HepG2 (cell line): ENCODE data around the gene SEMA4F. TPM values are rescaled to one million over a fixed set of nuclear protein-coding genes. Genes with fewer than 3 reads are reported as not detected.

Experiments used
- CENPX ChIP-seq: sonication (generic); formaldehyde crosslinking; IDR thresholded peaks from 2 replicates; pipeline ENCODE4 v1.9.0; 2021; ENCODE audit warnings: mild to moderate bottlenecking, missing genetic modification reagents, moderate library complexity
- FOXP1 ChIP-seq, 2 experiments: fragments of 450-650 bp in 1 of 2; IDR thresholded peaks; 2 replicates each; pipeline ENCODE4 v1.6.1; 2017 to 2018; ENCODE audit warnings: antibody characterized with exemption in 1 of 2
- GABPB1 ChIP-seq: IDR thresholded peaks from 2 replicates; pipeline ENCODE4 v1.6.1; 2016; ENCODE audit warnings: mild to moderate bottlenecking, missing genetic modification reagents, moderate library complexity, missing compliant biosample characterization
- KDM4B ChIP-seq: sonication (generic); formaldehyde crosslinking; IDR thresholded peaks from 2 replicates; pipeline ENCODE4 v1.4.0; 2020; ENCODE audit warnings: missing genetic modification reagents
- KDM5B ChIP-seq: sonication (generic); formaldehyde crosslinking; IDR thresholded peaks from 2 replicates; pipeline ENCODE4 v1.4.0; 2020; ENCODE audit warnings: missing genetic modification reagents, mild to moderate bottlenecking, borderline replicate concordance
- KLF16 ChIP-seq, 2 experiments: sonication (generic) in 1 of 2; formaldehyde crosslinking in 1 of 2; IDR thresholded peaks; 2 replicates each; pipeline versions ENCODE4 v1.6.1 to v1.8.0; 2016 to 2023; ENCODE audit warnings: missing genetic modification reagents in 2 of 2, missing compliant biosample characterization in 1 of 2
- MAFG ChIP-seq: sonication (generic); formaldehyde crosslinking; IDR thresholded peaks from 2 replicates; pipeline ENCODE4 v1.5.1; 2020; ENCODE audit warnings: mild to moderate bottlenecking, missing genetic modification reagents
- MAX ChIP-seq: IDR thresholded peaks from 2 replicates; pipeline ENCODE4 v1.6.1; 2012; ENCODE audit warnings: inconsistent platforms
- MAZ ChIP-seq, 2 experiments: sonication (generic) in 1 of 2; formaldehyde crosslinking in 1 of 2; IDR thresholded peaks; 2 replicates each; pipeline versions ENCODE4 v1.5.0 to v1.6.1; 2012 to 2020; ENCODE audit warnings: low read depth in 2 of 2, mild to moderate bottlenecking in 2 of 2, borderline replicate concordance in 1 of 2, improper control_type of control experiment in 1 of 2, low read length in 1 of 2, missing genetic modification reagents in 1 of 2, moderate library complexity in 1 of 2
- MBNL3 ChIP-seq: fragments of 250-450 bp; sonication (Bioruptor Pico); conservative IDR thresholded peaks from 2 replicates; pipeline ENCODE4 v1.8.0; 2022; ENCODE audit warnings: mild to moderate bottlenecking, inconsistent platforms
- MTF2 ChIP-seq: sonication (generic); formaldehyde crosslinking; IDR thresholded peaks from 2 replicates; pipeline ENCODE4 v1.5.0; 2020; ENCODE audit warnings: missing genetic modification reagents, borderline replicate concordance
- NPAS2 ChIP-seq: sonication (generic); formaldehyde crosslinking; IDR thresholded peaks from 2 replicates; pipeline ENCODE4 v1.8.0; 2022; ENCODE audit warnings: mild to moderate bottlenecking, missing genetic modification reagents, borderline replicate concordance
- THRA ChIP-seq: sonication (generic); formaldehyde crosslinking; IDR thresholded peaks from 2 replicates; pipeline ENCODE4 v1.4.0; 2020; ENCODE audit warnings: missing genetic modification reagents, borderline replicate concordance
- ZBTB1 ChIP-seq: sonication (generic); formaldehyde crosslinking; IDR thresholded peaks from 2 replicates; pipeline ENCODE4 v1.4.0; 2020; ENCODE audit warnings: missing genetic modification reagents, borderline replicate concordance
- ZKSCAN8 ChIP-seq: IDR thresholded peaks from 2 replicates; pipeline ENCODE4 v1.6.1; 2016; ENCODE audit warnings: borderline replicate concordance, missing genetic modification reagents, missing compliant biosample characterization
- ZNF18 ChIP-seq: sonication (generic); formaldehyde crosslinking; IDR thresholded peaks from 2 replicates; pipeline ENCODE4 v1.8.0; 2022; ENCODE audit warnings: mild to moderate bottlenecking, missing genetic modification reagents; ENCODE audit not compliant: insufficient replicate concordance
- ZNF230 ChIP-seq: sonication (generic); formaldehyde crosslinking; IDR thresholded peaks from 2 replicates; pipeline ENCODE4 v1.4.0; 2020; ENCODE audit warnings: mild to moderate bottlenecking, missing genetic modification reagents
- ZNF512 ChIP-seq: sonication (generic); formaldehyde crosslinking; IDR thresholded peaks from 2 replicates; pipeline ENCODE4 v1.4.0; 2020; ENCODE audit warnings: mild to moderate bottlenecking, missing genetic modification reagents
- ZNF605 ChIP-seq: sonication (generic); formaldehyde crosslinking; IDR thresholded peaks from 2 replicates; pipeline ENCODE4 v1.8.0; 2022; ENCODE audit warnings: mild to moderate bottlenecking, missing genetic modification reagents
- ZNF619 ChIP-seq: sonication (generic); formaldehyde crosslinking; IDR thresholded peaks from 2 replicates; pipeline ENCODE4 v1.4.0; 2020; ENCODE audit warnings: mild to moderate bottlenecking, missing genetic modification reagents
- ZNF713 ChIP-seq: sonication (generic); formaldehyde crosslinking; IDR thresholded peaks from 2 replicates; pipeline ENCODE4 v1.4.0; 2020; ENCODE audit warnings: mild to moderate bottlenecking, missing genetic modification reagents
- ZNF883 ChIP-seq: sonication (generic); formaldehyde crosslinking; IDR thresholded peaks from 2 replicates; pipeline ENCODE4 v1.5.1; 2020; ENCODE audit warnings: mild to moderate bottlenecking, missing genetic modification reagents; ENCODE audit errors: not compliant biosample characterization
- ZSCAN9 ChIP-seq: IDR thresholded peaks from 2 replicates; pipeline ENCODE4 v1.6.1; 2016; ENCODE audit warnings: borderline replicate concordance
- polyA plus RNA-seq, 8 experiments: library from polyadenylated mRNA; depleted of rRNA in 3 of 8; stranded (reverse) in 7 of 8; unstranded in 1 of 8; fragments of >200 nt; fragmentation: Illumina TruSeq in 4 of 8; extraction: Trizol in 4 of 8; gene quantifications; 2 replicates each; pipeline versions ENCODE4 v1.2.1 to v1.2.3, GENCODE V29; 2011 to 2016; ENCODE audit warnings: low read depth in 4 of 8, missing spikeins in 1 of 8, mixed read lengths in 1 of 8; ENCODE audit not compliant: insufficient read depth in 1 of 8
- total RNA-seq, 5 experiments: library from RNA; depleted of rRNA; stranded (reverse); fragments of >200 nt; fragmentation: Illumina TruSeq; extraction: Trizol; gene quantifications; 2 replicates each; pipeline ENCODE4 v1.2.3, GENCODE V29; 2016; ENCODE audit warnings: low read depth in 1 of 5

SEMA4F gene
- total and polyA plus RNA-seq, 2 of the 13 experiments (the other 11 are each of a cell fraction or from before 2014, with no cell fraction given) = 7.1 to 10.3 TPM

GRCh38 chr2:74653985-74654882 is at the start of gene SEMA4F (continued):
- TF ChIP-seq THRA (CRISPR knock-in tag) (no peak), KDM5B (peak; percentile 76), GABPB1 (CRISPR knock-in tag) (peak; percentile 69; the same call in 1 of the 2 replicates), MAX (peak; percentile 72), NPAS2 (CRISPR knock-in tag) (no peak), MAFG (no peak), ZNF713 (0 out of 2 replicates have a peak, but pooled peaks have one; percentile 9), ZNF512 (CRISPR knock-in tag) (no peak), ZBTB1 (CRISPR knock-in tag) (no peak; the same call in 1 of the 2 replicates), ZNF230 (CRISPR knock-in tag) (peak; percentile 32; the same call in 1 of the 2 replicates), ZKSCAN8 (CRISPR knock-in tag) (no peak), ZNF619 (no peak), KLF16 (CRISPR knock-in tag; IDR thresholded peaks at IDR 0.05) (peak in 1 of 2 experiments; percentile 77; a peak in 1 of 4 replicates), MAZ (IDR thresholded peaks at IDR 0.05; ENCODE audit: borderline replicate concordance, low read depth, low read length) (no peak), MAZ (CRISPR knock-in tag; IDR thresholded peaks at IDR 0.05; ENCODE audit: low read depth) (peak; percentile 70; the same call in 1 of the 2 replicates), ZNF18 (CRISPR knock-in tag) (peak; percentile 75), ZSCAN9 (CRISPR knock-in tag) (no peak; the same call in 1 of the 2 replicates), CENPX (no peak), FOXP1 (IDR thresholded peaks at IDR 0.05) (no peak), FOXP1 (CRISPR knock-in tag; IDR thresholded peaks at IDR 0.05) (no peak), ZNF605 (peak; percentile 49; the same call in 1 of the 2 replicates), KDM4B (no peak), ZNF883 (CRISPR knock-in tag) (no peak), MBNL3 (CRISPR knock-in tag) (no peak), MTF2 (CRISPR knock-in tag) (0 out of 2 replicates have a peak, but pooled peaks have one; percentile 37)
